HG02943 (cell line): Measurements from ENCODE around the gene ZNF592.

Experiments used
- ATAC-seq: cut with Tn5 transposase; IDR thresholded peaks from one replicate; pipeline ENCODE4 v1.9.1; 2021; ENCODE audit warnings: mild to moderate bottlenecking, low read depth, moderate library complexity; ENCODE audit not compliant: unreplicated experiment

Gene ZNF592

DNA sequence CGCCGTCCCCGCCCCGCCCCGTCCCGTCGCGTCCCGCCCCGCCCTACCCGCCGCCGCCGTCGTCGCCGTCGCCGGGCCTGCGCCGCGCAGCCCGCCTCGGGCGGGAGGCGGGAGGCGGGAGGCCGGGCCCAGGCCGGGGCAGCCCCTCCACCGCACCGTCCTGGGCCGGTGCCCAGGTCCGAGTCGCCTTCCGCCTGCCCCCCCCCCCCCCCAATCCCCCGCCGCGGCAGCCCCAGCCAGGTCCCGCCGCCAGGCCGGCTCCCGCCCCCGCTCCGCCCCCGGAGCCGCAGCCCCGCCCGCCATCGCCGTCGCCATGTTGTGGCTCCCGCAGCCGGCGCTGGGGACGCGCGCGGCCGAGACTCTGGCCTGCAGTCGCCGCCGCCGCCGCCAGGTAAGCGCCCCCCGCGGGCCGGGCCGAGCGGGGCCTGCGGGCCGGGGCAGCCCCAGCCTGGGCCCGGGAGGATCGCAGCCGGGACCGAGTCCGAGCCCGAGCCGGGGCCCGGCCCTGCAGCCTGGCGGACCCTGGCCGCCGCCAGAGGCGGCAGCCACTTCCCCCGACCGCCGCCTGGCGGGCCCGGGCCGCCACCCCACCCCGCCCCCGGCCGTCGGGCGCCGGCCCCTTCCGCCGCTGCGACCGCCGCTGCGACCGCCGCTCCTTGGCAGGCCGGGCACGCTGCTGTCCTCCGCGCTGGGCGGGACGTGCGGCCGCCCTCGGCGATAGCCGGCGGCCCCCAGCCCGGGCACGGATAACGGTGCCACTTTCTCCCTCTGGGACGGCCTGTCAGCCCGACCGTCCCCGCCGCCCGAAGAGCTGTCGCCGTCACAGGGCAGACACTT, at the start of gene ZNF592:
TSS of gene ZNF592 (plus strand) at position 319 of the 837 bp plus-strand sequence. CDS start 34,084 bp downstream, outside the sequence.
- peak; percentile 51 for ATAC-seq

- no peak for ATAC-seq
Observed at GRCh38 chr15:84699538-84700191, 48.7 kb upstream of the ZNF592 start.

DNA sequence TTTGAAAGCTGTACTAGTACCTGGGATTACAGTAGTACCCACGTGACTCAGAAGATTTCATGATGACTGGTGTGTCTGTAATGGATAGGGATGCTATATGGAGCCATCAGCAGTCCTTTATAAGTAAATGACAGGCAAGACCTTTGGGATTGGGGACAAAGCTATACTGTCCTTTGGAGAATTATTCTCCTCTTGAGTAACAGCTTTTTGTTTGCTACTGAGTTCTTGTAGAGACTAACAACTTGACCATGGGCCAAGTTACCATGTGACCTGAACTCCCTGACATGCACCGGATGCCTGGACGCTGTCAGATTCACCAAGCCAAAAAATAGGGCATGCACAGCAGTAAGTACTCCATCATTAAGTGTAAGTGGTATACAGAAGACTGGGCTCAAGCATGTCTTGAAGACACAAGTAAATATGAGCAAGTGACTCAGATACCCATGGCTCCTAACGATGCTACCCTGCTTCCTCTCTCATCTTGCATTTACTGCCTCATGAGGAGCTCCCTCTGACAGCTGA, 45.4 kb upstream of the ZNF592 start:
- ATAC-seq: no peak

DNA sequence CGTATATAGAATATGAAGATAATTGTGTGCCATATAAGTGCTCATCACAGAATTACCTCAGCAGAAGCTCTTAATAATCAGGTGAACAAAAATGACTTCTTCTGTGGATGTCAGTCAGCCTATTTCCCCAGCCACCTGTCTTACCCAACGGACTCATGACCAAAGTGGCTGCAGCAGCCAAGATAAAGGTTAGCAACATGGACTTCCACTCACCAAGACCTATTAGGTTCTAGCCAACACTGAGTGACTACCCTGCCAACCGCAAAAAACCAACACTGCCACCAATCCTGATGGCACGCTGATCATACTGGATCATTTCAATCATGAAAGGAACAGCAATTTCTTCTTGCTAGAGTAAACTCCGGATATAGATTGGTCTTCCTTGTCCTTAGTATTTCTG, 44.6 kb upstream of the ZNF592 start:
- no peak for ATAC-seq

- ATAC-seq: no peak
Observed at GRCh38 chr15:84714372-84714771, 34.0 kb upstream of the ZNF592 start.

DNA sequence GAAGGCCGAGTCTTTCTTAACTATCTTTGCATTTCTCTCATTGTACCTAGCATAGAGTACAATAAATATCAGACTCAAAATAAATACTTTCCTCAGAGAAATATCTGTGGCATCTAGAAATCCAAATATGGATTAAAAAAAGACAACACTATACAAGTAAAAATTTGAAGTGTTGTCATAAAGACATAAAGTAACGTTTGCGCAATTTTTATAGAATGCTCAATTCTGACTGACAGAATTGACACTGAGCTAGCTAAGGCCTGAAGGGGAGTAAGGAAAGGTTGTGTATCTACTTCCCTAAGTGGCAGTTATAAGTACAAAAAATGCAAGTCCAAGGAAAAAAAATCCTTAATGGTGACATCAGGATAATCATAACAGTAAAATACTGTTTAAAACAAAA, 33.6 kb upstream of the ZNF592 start:
- no peak for ATAC-seq

DNA sequence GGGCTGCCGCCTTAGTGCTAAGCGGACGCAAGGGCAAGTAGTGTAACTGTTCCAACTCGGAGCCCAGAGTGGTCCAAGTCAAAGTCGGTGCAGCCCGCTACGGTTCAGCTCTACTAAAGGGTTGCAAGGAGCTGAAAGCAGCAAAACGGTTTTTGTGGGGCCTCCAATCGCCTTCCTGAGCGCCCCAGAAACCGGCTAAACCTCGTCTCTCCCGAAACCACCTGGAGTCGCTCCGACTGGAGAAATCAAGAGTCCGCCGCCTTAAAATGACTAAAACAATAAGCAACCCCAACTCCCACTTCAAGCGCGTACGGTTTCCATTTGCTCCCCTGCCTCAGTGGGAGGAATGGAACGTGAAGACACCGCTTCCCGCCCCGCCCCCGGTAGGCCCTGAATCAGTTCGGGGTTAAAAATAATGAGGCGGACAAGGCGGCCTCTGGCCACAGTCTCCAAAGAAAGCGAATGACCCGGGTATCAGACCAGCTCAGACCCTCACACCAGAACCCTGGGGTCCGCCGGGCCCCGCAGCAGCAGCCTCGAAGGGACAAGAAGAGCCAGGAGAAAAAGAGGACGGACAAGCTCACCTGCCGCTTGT, 32.9 kb upstream of the ZNF592 start:
- no peak for ATAC-seq

DNA sequence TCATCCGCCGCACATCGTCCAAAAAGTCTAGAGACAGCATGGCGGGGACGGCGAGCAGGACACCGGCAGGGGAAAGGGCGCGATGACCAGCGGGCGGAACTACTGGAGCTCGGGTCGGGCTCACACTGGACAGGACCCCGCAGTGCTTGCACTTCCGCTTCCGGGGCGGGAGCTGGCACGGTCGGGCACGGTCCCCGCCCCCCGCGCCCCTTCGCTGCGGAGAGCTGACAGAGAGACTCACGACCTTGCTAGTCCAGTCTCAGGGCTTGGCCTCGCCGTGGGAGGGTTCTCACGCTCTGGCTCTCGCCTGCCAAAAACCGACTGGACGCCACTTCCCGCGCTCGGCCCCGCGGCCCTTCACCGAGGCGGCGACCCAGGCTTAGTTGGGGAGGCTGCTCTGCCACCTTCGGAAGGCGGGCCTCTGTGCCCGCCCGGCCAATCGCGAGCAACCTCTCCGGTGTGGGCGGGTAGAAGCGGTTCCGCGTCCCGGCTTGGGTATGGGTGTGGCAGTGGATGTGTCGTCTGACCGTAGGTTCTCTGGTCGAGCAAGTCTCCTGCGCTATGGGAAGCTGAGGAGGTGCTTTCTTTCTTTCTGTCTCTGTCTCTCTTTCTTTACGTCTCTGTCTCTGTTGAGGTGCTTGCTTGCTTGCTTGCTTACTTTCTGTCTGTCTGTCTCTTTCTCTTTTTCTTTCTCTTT, 32.2 kb upstream of the ZNF592 start, which contains the start of gene SEC11A:
TSS of gene SEC11A (minus strand) at position 104 of the 697 bp plus-strand sequence. CDS start at position 40, 64 bp downstream.
- peak; percentile 92 for ATAC-seq

GRCh38 chr15:84721371-84721770, 27.0 kb upstream of the ZNF592 start:
- no peak for ATAC-seq

DNA sequence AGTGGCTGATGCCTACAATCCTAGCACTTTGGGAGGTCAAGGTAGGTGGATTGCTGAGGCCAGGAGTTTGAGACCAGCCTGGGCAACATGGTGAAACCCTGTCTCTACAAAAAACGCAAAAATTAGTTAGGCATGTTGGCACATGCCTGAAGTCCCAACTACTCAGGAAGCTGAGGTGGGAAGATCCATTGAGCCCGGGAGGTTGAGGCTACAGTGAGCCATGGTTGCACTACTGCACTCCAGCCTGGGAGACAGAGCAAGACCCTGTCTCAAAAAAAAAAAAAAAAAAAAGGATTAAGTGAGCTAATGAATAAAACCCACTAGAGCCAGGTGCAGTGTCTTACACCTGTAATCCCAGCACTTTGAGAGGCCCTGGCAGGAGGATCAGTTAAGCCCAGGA, 25.8 kb upstream of the ZNF592 start:
- no peak for ATAC-seq

DNA sequence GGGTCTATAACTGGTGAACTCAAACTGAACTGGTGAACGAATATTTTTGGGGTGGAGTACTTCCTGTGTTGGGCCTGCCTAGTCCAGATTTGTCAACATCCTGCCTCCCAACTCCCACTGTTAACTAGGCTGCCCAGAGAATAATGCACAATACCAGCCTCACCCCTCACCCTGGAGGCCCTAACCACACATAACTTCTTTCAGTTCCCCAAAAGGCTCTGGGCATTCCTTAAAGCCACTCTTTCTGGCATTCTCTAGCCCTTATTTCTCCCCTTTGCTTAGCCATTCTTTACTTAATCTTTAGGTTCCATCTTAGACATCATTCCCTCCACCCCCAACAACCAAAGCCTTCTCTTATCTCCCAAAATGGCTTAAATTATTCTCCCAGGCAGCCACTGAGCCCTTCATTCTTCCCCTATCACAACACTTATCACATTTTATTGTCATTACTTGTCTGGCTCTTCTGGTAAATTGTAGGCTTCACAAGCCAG, 23.3 kb upstream of the ZNF592 start:
- no peak for ATAC-seq

GRCh38 chr15:84727429-84727828, 21.0 kb upstream of the ZNF592 start:
- ATAC-seq: no peak

GRCh38 chr15:84731774-84732173, 16.6 kb upstream of the ZNF592 start:
- no peak for ATAC-seq

GRCh38 chr15:84734794-84735479, 13.5 kb upstream of the ZNF592 start:
- peak; percentile 60 for ATAC-seq

- ATAC-seq: peak; percentile 39
Observed at GRCh38 chr15:84735480-84736061, 12.8 kb upstream of the ZNF592 start.

DNA sequence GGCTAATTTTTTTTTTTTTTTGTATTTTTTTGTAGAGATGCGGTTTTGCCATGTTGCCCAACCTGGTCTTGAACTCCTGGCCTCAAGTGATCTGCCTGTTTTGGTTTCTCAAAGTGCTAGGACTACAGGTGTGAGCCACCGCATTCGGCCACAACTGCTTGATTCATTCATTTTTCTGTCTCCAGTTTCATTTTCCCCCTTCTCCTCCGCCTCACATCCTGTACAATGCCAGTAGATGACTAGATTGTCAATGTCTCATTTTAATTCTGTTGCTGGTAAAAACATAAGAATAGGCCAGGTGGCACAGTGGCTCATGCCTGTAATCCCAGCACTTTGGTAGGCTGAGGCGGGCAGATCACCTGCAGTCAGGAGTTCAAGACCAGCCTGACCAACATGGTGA, 12.0 kb upstream of the ZNF592 start:
- peak; percentile 46 for ATAC-seq

DNA sequence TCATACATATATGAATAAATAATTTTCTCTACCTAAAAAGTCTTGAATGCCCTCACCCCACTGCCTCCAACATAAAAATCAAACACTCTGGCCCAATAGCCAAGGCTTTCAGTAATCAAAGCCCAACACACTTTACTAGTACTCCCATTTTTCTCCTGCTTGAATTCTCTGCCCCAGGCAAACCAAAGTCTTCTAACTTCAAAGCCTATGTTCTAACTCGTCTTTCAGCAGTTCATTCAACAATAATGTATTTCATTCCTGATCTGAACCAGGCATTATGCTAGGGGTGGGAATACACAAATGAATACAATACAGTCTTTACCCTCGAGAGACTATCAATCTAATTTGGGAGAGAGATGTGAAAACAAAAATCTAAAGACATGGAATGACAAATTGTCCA, 11.4 kb upstream of the ZNF592 start:
- no peak for ATAC-seq

DNA sequence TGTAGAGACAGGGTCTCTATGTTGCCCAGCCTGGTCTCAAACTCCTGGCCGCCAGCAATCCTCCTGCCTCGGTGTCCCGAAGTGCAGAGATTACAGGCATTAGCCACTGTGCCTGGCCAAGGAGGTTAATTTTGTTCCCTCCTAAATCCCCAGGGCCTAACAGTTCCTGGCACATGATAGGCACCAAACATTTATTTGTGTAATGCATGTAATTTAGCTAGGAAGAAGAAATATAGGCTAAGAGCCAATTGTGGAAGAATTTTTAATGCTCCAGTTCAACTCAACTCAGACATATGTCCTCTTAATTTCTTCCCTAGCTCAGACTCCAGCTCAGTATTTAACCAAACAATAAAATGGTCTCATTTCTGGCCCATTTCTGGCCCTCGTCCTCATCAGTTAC, 7.7 kb upstream of the ZNF592 start:
- ATAC-seq: no peak

GRCh38 chr15:84741121-84741520, 7.3 kb upstream of the ZNF592 start:
- no peak for ATAC-seq
